Breast epithelium (tissue), 3 donors: ENCODE measurements around the gene SORBS1.

Experiments
- CTCF ChIP-seq, 3 donors: fragments of 450-650 bp; IDR thresholded peaks; one replicate each; pipeline ENCODE4 v1.5.1; 2016 to 2017; ENCODE audit warnings: antibody characterized with exemption in 3 of 3, mild to moderate bottlenecking in 3 of 3, moderate library complexity in 3 of 3
- POLR2A ChIP-seq: fragments of 450-650 bp; IDR thresholded peaks from one replicate; pipeline ENCODE4 v1.6.1; 2016; ENCODE audit warnings: antibody characterized with exemption, mild to moderate bottlenecking, moderate library complexity

- TF ChIP-seq POLR2A (no peak), CTCF (IDR thresholded peaks at IDR 0.05) (no peak)
These were observed 43.4 kb downstream of the SORBS1 start for GRCh38 chr10:95517536-95518454.
